Measurements from ENCODE around the gene CPXM2. TPM values are rescaled to one million over a fixed set of nuclear protein-coding genes. Genes with fewer than 3 reads are reported as not detected.

Gene CPXM2
- total RNA-seq, 1 donor from 2014 or later, result 0.14 TPM

DNA sequence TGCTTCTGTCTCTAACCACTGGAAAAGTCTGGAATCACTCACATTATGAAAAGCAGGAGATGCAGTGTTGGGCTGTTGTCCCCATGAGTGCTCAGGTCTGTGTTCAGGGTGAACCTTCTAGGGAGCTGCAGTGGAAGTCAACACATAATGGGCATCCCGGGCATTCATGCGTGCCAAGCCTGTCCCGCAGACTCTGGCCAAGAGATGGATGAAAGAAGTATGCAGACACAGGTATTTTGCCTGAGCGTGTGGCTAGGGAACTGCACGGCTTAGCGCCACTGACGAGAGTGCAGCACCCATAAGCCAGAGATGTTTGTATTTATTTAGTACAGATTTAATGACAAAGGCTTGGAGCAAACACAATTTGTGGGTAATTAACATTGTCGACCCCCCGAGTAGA is 140.7 kb downstream of the CPXM2 start:
- Mint-ChIP-seq H3K27me3 (peaks cover 24% of the 10 kb centered on the region), H3K9me3 (ENCODE audit: low read depth) (peaks cover 15% of the 10 kb centered on the region), H3K4me3 (ENCODE audit: low read depth) (no peak overlapping the region), H3K27ac (no peak overlapping the region), H3K36me3 (ENCODE audit: insufficient read depth) (no peaks in the 10 kb centered on the region), H3K4me1 (ENCODE audit: low read depth) (no peaks in the 10 kb centered on the region)
- TF ChIP-seq, protein P1, sequence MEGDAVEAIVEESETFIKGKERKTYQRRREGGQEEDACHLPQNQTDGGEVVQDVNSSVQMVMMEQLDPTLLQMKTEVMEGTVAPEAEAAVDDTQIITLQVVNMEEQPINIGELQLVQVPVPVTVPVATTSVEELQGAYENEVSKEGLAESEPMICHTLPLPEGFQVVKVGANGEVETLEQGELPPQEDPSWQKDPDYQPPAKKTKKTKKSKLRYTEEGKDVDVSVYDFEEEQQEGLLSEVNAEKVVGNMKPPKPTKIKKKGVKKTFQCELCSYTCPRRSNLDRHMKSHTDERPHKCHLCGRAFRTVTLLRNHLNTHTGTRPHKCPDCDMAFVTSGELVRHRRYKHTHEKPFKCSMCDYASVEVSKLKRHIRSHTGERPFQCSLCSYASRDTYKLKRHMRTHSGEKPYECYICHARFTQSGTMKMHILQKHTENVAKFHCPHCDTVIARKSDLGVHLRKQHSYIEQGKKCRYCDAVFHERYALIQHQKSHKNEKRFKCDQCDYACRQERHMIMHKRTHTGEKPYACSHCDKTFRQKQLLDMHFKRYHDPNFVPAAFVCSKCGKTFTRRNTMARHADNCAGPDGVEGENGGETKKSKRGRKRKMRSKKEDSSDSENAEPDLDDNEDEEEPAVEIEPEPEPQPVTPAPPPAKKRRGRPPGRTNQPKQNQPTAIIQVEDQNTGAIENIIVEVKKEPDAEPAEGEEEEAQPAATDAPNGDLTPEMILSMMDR (IDR thresholded peaks at IDR 0.05; ENCODE audit: unreplicated experiment), result no peak
- DNase-seq (ENCODE audit: low spot score, unreplicated experiment), result no peak

DNA sequence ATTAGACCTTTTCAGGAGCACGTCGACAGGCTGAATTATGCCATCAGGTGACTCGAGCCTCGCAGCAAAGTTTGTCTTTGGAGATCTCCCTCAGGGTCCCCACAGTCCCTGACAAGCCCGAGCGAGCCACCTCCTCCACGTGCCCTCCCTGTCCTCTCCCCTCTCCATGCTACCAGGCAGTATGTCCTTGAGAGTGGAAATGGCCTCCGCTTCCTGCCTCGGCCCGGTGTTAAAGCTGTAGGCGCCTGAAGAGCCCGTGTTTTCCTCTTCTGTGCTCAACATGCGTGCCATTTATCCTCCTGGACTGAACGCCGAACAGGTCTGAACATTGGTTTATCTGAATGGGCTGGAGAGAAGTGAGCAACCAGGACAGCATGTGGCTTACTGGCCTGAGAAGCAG is 142.9 kb downstream of the CPXM2 start:
- H3K4me3 Mint-ChIP-seq (ENCODE audit: low read depth), result no peak overlapping the region
- DNase-seq (ENCODE audit: low spot score, unreplicated experiment), result no peak

DNA sequence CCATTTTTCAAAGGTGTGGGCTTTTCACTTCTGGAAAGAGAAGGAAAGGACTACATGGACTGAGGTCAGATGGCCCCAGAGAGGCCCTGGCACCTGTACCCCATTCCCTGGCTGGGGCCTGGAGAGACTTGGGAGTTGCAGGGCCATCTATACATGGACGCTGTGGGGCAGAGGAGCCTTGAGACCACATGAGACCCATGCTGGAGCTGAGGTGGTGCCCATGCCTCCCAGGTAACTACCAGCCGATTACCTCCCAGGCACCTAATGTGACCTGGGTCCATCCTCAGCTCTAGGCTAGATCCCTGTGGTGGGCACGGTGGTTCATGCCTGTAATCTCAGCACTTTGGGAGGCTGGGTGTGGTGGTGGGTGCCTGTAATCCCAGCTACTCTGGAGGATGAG is 144.2 kb downstream of the CPXM2 start:
- no peak overlapping the region for H3K27ac Mint-ChIP-seq
- no peak for DNase-seq (ENCODE audit: low spot score, unreplicated experiment)
- no peaks in the 10 kb centered on the region for H3K4me1 Mint-ChIP-seq (ENCODE audit: low read depth)
- TF ChIP-seq, protein P1 (IDR thresholded peaks at IDR 0.05; ENCODE audit: unreplicated experiment), result no peak
- peaks cover 15% of the 10 kb centered on the region for H3K9me3 Mint-ChIP-seq (ENCODE audit: low read depth)
- no peak overlapping the region for H3K4me3 Mint-ChIP-seq (ENCODE audit: low read depth)
- H3K27me3 Mint-ChIP-seq, result peaks cover 19% of the 10 kb centered on the region
- H3K36me3 Mint-ChIP-seq (ENCODE audit: insufficient read depth), result no peaks in the 10 kb centered on the region

More for the DNA sequence above, 142.9 kb downstream of the CPXM2 start:
- Mint-ChIP-seq H3K9me3 (ENCODE audit: low read depth) (peaks cover 15% of the 10 kb centered on the region), H3K27me3 (peaks cover 22% of the 10 kb centered on the region), H3K27ac (no peak overlapping the region), H3K4me1 (ENCODE audit: low read depth) (no peaks in the 10 kb centered on the region), H3K36me3 (ENCODE audit: insufficient read depth) (no peaks in the 10 kb centered on the region)
- TF ChIP-seq, protein P1 (IDR thresholded peaks at IDR 0.05; ENCODE audit: unreplicated experiment), result no peak

DNA sequence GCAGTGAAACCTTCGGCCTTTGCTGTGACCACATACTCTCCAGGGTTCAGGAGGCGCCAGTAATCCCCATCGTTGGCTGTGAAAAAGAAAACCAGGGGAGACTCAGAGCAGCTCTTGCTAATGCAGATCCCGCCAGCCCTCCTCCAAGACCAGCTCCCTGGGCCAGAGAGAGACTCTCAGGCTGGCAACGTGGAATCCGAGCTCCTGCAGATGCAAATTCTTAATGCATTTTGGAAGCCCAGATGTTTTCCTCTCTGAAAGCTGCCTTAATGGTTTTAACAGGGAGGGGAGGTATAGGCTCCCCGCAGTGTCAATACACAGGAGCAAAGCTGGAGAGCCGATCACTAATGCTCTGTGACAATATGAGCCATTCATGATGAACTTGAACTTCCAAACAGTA is 144.7 kb downstream of the CPXM2 start:
- DNase-seq (ENCODE audit: low spot score, unreplicated experiment), result no peak
- H3K27ac Mint-ChIP-seq, result no peak overlapping the region
- TF ChIP-seq, protein P1 (IDR thresholded peaks at IDR 0.05; ENCODE audit: unreplicated experiment), result no peak

DNA sequence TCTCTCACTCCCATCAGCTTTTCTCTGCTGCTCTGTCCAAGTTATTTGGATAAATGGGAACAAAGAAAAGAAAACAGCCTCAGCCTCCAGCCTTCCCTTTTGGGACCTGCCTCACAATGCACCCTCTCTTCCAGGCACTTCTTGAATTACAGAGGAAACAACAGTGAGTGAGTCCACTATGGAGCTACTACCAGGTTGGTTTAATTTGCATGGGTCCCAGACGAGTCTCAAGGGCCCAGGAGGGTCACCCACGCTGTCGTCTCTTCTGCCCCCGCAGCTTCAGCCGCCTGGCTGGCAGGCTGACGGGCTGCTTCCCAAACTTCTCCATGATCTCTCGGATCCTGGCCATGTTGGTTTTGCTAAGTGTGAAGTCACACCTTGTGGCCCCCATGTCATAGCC is 145.1 kb downstream of the CPXM2 start:
- Mint-ChIP-seq H3K27me3 (peaks cover 17% of the 10 kb centered on the region), H3K4me1 (ENCODE audit: low read depth) (no peaks in the 10 kb centered on the region), H3K9me3 (ENCODE audit: low read depth) (peaks cover 13% of the 10 kb centered on the region), H3K27ac (no peak overlapping the region), H3K4me3 (ENCODE audit: low read depth) (no peak overlapping the region), H3K36me3 (ENCODE audit: insufficient read depth) (no peaks in the 10 kb centered on the region)
- TF ChIP-seq, protein P1 (IDR thresholded peaks at IDR 0.05; ENCODE audit: unreplicated experiment), result no peak
- DNase-seq (ENCODE audit: low spot score, unreplicated experiment), result no peak

More for the DNA sequence above, 144.7 kb downstream of the CPXM2 start:
- Mint-ChIP-seq H3K9me3 (ENCODE audit: low read depth) (peaks cover 15% of the 10 kb centered on the region), H3K36me3 (ENCODE audit: insufficient read depth) (no peaks in the 10 kb centered on the region), H3K27me3 (peaks cover 17% of the 10 kb centered on the region), H3K4me3 (ENCODE audit: low read depth) (no peak overlapping the region), H3K4me1 (ENCODE audit: low read depth) (no peaks in the 10 kb centered on the region)
